Measurements from ENCODE around the gene SPINK7.

DNA sequence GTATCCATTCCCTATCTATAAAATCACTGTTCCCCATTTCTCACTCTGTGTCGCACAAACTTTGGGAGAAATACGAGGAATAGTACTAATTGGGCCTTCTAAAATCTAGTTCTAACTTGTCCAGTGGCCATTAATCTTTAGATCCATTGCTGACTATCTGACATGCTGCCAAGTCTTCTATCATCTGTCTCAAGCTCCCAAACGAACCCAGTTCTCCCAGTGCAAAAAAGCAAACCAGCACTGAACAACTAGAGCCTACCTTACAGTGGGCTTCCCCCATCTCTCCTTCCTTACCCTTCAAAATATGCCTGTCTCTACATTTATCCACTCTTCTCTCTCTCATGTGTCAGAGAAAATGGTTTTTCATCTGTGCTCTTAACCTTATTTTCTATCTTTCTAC lies 3.2 kb upstream of the SPINK7 start:
- TF ChIP-seq CTCF (IDR thresholded peaks at IDR 0.05; ENCODE audit: low read length) = no peak
- TF ChIP-seq EZH2 (optimal IDR thresholded peaks at IDR 0.05; ENCODE audit: low read depth, low read length) = no peak
